T-helper 1 cell (primary cell): Measurements from ENCODE around the gene SNX9.

Source experiments
- DNase-seq, 5 donors: peaks; one replicate each; pipeline ENCODE4 v3.0.0-alpha.2; 2012 to 2020

SNX9 gene

GRCh38 chr6:157981395-157982101 is 158.5 kb downstream of the SNX9 start, which contains the start of gene SYNJ2:
Gene SYNJ2, plus strand, starts transcription at chr6:157981863. Its CDS starts 99 bp downstream, at chr6:157981962.
- DNase-seq = peak; percentile 72 to 86 (median 77)

GRCh38 chr6:157982102-157982562 is 159.1 kb downstream of the SNX9 start:
- DNase-seq = peak in 3 of 5 donors; percentile 19 to 29 (median 26)

DNA sequence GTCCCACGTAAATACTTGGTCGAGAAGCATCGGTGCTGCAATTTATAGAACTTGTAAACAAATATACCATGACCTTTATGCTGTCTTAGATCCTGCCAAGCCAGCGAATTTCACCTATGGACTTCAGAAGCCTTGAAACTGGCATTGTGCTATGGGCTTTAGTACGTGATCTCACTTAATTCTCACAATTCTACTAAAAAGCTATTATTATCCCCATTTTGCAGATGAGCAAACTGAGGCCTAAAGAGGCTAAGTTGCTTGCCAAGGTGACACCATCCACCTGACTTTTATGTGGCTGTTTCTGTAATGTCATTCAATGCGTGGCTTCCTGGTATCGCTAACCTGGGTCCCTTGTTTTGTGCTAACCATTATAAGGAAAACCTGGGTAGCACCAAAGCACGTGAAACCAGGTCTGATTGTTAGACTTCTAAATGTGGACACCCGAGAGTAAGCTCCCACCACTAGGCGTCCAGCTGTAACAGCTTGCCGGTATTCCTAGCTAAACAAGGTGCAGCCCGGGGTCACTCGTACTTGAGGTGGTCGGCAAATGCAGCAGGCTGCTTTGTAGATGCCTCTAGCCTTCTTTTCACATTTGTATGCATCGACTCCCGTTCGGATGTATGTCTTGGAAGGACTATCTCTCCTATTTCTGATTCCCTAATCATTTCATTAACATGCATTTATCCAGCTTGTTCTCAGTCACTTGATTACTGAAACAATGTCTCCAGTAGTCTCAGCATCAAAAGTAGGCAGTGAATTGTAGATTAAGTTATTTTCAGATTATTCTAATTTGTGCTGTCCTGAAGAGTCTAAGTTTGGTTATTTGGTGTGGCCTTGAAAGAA is 159.7 kb downstream of the SNX9 start:
- peak in 1 of 5 donors; percentile 10 for DNase-seq

DNA sequence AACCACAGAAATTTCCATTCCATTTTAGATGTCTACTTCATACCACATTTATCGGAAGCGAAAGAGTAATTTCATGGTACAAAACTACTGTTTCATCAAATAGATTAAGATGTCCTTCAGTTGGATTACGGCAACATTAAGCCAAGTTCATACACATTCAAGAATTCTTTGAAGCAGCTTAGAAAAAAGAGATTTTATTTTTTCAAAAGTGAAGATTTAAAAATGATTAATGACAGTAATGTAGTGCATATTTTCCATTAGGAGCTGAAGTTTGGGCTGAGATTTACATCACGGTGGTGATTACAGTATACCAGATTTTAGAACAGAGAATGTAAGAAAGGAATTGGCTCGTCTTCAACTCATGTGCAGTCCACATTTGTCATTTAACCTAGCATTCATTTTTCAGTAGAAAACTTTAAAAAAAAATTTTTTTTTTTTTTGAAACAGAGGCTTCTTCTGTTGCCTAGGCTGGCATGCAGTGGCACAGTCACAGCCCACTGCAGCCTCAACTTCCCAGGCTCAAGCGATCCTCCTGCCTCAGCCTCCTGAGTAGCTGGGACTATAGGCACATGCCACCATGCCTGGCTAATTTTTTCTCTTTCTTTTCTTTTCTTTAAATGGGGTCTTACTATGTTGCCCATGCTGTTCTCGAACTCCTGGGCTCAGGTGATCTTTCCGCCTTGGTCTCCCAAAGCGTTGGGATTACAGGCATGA is 160.5 kb downstream of the SNX9 start:
- no peak for DNase-seq

DNA sequence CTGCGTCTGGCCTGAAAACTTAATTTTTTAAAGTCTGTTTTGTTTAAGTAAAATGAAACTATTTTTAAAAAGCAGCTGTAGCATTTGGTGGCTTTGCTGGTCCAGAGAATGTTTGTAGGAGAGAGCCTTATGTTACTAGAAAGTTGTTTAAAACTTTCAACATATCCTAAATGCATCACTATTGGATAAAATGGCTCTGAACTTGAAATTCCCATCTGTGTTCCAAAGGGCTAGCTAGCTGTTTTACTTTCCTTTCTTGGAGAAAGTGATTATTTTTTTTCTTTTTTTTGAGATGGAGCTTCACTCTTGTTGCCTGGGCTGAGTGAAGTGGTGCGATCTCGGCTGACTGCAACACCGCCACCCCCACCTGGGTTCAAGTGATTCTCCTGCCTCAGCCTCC is 161.1 kb downstream of the SNX9 start:
- no peak for DNase-seq

DNA sequence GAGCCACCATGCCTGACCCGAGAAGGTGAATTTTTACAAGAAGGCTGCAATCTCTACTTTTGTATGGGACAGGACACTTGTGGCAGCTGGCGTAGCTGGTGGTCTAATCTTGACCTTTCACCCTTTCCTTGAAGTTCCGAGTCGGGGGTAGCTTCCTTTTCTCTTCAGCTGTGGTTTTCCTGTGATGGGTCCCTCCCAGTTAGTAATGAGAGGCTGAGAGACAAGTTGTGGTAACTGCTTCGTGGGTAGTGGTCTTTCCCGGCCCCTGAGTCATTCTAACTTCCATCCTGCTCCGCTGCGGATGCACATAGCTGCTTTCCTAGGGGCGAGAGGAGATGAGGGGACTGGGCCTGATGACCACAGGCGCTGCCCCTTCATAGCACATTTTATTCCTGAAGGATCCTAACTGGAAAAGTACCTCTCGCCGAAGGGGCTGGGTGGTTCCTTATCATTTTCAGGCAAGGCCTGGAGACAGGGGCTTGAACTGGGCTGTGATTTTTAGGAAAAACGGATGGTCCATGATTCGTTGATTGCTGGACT is 161.7 kb downstream of the SNX9 start:
- no peak for DNase-seq

DNA sequence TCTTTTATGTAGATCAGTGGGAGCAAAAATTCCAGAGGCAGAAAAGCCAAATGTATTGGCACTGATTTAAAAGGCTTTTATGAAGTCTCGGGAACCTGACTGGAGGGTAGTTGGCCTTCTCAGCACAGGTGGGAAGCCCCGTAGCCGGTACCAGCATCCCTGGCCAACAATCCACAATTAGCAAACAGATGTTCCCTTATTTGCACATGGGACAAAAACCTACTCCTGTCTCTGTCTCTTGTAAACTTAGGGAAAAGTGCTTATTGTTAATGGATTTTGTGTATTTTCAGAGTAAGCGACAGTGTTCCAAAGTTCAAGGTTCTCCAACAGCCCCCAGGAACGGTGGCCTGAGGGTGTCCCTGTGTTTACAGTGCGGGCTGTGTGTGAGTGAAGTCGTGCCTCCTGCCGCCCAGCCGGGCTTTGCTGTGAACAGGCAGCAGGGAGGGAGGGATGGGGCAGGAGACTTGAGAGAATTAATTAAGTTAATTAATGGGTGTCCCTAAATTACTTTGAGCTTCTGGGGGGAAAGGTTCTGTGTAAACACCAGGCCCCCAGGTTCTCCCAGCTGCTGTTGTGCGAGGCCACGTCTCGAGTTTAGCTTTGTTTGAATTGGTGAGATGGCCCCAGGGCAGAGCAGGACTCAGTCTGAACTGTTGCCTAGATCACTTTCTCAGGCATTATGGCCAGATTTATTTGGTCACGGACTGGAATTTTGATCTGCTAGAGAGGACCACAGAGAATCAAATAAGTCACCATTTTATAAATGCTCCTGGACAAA is 162.5 kb downstream of the SNX9 start:
- no peak for DNase-seq

- DNase-seq = no peak
Observed at GRCh38 chr6:157987788-157988699, 165.0 kb downstream of the SNX9 start.

DNA sequence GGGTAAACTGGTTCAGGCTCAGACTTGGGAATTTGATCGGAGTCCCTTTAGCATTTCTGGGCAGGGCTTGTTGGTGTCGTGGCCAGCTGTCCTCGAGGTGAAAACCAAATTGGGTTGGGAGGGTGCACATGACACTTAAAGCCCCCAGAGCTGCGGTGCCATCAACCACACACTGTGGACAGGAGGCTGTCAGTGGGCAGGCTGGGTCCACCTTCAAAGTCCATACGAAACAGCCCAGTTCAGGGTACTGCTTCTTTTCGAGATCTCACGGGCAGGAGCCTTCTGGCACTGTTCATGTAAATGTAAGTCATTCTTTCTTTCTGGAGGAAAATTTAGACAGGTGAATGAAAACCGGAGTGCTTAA is 165.6 kb downstream of the SNX9 start:
- no peak for DNase-seq

DNA sequence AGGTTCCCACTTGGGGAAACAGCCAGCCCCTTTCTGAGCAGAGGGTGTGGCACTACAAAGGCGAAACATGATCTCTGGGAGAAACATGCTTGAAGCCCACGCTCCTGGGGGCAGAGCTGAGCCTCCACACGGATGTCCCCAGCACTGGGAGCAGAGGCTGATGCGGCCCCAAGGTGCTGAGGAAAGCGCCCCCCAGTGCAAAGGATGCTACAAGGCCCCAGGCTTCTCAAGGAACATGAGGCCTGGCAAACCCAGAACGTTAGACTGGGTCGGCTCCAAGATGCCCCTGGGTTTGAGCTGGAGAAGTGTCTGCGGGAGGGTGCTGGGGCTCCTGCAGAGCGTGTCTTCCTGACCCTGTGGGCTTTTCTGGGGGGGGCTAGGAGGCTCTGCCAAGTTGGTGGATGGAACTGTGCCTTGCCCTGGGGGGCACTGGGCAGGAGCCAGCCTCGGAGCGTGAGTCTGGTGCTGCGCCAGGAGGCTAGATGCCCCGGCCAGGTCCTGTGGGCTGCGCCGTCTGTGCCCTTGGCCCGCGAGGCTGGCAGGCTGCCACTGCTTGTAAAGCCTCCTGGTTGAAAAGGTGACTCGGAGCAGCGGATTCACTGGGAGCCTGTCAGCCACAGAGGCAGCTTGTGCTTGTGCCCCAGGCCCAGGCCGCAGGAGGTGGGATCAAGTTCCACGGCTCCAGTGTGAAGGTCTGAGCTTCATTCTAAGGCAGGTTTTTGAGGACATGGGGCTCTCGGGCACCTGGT is 166.7 kb downstream of the SNX9 start:
- no peak for DNase-seq

DNA sequence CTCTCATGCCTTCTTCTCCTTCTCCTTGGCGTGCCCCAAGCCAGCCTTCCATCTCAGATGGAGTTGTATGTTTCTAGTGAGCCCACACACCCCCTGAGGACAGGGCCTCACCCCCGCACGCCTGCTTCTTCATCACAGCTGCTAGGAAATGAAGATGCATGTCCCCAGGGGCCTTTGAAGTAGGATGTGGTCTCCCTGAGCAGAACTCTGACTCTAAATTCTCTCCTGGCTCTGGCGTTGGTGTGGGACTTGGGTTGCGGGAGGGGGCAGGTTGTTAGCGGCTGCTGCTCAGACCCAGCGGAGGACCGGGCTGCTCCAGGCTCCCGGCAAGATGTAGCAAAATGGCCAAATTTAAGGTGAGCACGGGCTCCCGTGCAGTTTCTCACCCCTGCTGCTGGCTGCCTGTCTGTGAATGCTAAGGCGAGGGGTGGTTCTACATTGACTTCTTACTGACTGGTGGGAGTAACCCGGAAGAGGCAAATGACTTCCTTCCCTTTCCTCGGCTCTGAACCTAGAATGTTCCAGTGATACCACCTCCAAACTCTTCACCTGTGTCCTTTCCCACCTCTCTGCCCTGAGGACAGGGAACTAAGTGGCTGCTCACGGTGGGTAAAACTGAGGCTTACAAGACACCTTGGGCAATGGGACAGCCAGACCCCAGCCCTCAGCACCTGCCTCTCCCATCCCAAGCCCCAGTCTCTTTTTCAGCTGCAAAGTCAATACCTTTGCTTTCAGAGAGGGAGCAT is 167.4 kb downstream of the SNX9 start:
- DNase-seq = peak in 1 of 5 donors; percentile 18

DNA sequence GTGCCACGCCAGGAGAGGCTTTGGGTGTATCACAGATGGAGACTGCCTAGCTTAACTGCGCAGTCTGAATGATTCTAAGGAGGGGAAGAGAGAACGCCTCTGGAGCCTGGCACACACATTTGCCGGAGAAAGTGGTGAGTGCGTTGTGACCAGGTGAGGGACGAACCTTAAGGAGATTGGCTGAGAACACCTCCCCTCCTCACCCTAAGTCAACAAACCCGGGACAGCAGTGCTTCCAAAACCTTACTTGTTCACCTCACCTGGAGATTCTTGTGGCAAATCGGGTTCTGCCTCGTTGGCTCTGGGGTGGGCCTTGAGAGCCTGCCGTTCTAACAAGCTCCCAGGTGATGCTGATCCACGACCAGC is 168.0 kb downstream of the SNX9 start:
- DNase-seq = no peak

DNA sequence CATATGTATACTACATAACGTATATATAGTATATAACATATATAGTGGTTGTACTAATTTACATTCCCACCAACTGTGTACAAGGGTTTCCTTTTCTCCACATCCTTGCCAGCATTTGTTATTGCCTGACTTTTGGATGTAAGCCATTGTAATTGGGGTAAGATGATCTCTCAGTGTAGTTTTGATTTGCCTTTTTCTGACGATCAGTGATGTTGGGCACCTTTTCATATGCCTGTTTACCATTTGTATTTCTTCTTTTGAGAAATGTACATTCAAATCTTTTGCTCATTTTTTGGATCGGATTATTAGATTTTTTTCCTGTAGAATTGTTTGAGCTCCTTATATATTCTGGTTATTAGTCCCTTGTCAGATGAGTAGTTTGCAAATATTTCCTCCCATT is 170.0 kb downstream of the SNX9 start:
- DNase-seq = no peak

DNA sequence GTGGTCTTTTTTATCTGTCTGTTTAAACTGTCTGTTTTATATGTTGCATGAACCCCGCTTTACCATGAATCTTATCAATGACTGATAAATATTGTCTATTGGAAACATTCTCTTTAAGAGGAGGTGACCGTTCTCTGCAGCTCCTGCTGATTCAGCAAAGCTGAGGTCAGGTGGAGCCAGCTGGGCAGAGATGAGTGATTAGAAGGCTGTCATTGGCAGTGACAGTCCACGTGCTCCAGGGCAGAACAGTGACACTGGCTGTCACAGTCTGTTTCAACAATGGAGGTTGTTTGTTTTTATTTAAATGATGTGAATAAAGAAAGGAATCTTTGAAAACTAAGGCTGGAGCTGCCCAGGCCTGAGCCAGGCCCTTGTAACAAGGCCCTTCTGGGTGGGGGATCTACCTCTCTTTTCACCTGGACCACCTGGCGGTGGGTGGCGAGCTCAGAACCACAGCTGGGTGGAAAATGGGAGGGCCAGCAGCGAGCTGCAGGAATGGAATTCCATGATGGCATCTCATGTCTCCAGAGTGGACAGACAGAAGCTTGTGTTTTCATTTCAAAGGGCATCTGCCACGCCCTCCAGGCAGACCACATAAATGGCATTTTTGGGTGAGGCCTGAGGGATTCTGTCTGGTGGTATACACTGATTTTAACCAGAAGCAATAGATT is 171.2 kb downstream of the SNX9 start:
- no peak for DNase-seq
